ENCODE data around the gene ATP6V1C2.

ATP6V1C2 gene

DNA sequence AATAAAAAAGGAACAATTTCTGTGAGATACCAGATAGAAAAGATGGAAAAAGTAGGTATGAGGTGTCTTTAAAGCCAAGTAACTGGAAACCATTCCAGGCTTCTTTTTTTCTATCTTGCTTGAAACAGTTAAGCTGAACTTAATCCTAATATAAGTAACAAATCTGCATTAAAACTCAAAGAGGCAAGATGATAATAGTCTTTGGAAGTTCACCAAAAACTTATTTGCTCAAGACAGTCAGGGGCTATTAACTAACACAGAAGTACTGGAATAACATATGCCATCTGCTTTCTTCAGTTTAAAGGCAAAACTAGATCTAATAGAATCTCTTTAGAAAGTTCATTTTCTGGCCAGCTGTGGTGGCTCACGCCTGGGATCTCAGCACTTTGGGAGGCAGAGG, 72.4 kb downstream of the ATP6V1C2 start:
- Histone ChIP-seq H2AFZ (ENCODE audit: low read length) (no peak overlapping the region), H4K20me1 (ENCODE audit: insufficient read depth, low read length, poor library complexity, severe bottlenecking) (peaks cover 47% of the 10 kb centered on the region), H3K9me2 (replicated peaks; ENCODE audit: low read depth, low read length) (no peaks in the 10 kb centered on the region), H3K9me3 (ENCODE audit: insufficient read depth, low read depth, low read length) (no peaks in the 10 kb centered on the region), H3K4me1 (ENCODE audit: insufficient read depth, low read length, poor library complexity, severe bottlenecking) (no peaks in the 10 kb centered on the region), H3K4me3 (ENCODE audit: low read length, poor library complexity, severe bottlenecking) (no peak overlapping the region), H3K36me3 (ENCODE audit: insufficient read depth, low read length) (peaks cover 92% of the 10 kb centered on the region), H3K27me3 (ENCODE audit: insufficient read depth, low read length, poor library complexity, severe bottlenecking) (no peaks in the 10 kb centered on the region), H3K79me2 (ENCODE audit: insufficient read depth, low read length) (peaks cover 31% of the 10 kb centered on the region), H3K4me2 (ENCODE audit: low read depth, low read length, poor library complexity, severe bottlenecking) (no peak overlapping the region), H3K9ac (ENCODE audit: low read depth, low read length, poor library complexity, severe bottlenecking) (no peak overlapping the region), H3F3A (ENCODE audit: low read depth) (no peaks in the 10 kb centered on the region)
- TF ChIP-seq, protein P1, sequence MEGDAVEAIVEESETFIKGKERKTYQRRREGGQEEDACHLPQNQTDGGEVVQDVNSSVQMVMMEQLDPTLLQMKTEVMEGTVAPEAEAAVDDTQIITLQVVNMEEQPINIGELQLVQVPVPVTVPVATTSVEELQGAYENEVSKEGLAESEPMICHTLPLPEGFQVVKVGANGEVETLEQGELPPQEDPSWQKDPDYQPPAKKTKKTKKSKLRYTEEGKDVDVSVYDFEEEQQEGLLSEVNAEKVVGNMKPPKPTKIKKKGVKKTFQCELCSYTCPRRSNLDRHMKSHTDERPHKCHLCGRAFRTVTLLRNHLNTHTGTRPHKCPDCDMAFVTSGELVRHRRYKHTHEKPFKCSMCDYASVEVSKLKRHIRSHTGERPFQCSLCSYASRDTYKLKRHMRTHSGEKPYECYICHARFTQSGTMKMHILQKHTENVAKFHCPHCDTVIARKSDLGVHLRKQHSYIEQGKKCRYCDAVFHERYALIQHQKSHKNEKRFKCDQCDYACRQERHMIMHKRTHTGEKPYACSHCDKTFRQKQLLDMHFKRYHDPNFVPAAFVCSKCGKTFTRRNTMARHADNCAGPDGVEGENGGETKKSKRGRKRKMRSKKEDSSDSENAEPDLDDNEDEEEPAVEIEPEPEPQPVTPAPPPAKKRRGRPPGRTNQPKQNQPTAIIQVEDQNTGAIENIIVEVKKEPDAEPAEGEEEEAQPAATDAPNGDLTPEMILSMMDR (conservative IDR thresholded peaks at IDR 0.05; ENCODE audit: low read length): no peak
- no peak for TF ChIP-seq EZH2phosphoT487 (IDR thresholded peaks at IDR 0.05; ENCODE audit: borderline replicate concordance)

DNA sequence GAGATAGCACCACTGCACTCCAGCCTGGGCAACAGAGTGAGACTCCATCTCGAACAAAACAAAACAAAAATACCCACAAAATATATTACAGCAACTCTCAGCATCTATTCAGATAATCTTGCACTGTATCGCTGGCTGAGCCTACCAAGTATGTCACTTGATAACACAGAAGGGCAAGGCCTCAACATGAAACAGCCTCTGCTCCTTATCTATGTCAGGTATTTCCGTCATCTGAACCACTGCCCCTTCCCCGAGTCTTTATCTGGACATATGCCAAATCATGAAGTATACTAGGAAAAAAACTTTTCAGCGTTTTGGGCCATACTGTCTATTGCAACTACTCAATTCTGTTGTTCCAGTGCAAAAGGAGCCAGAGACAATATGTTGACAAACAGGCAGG, 73.4 kb downstream of the ATP6V1C2 start:
- Histone ChIP-seq H3K4me3 (ENCODE audit: low read length, poor library complexity, severe bottlenecking) (no peak overlapping the region), H3K9me2 (replicated peaks; ENCODE audit: low read depth, low read length) (no peaks in the 10 kb centered on the region), H3K4me1 (ENCODE audit: insufficient read depth, low read length, poor library complexity, severe bottlenecking) (no peaks in the 10 kb centered on the region), H3K9ac (ENCODE audit: low read depth, low read length, poor library complexity, severe bottlenecking) (no peak overlapping the region), H3K4me2 (ENCODE audit: low read depth, low read length, poor library complexity, severe bottlenecking) (no peak overlapping the region), H3K27me3 (ENCODE audit: insufficient read depth, low read length, poor library complexity, severe bottlenecking) (no peaks in the 10 kb centered on the region), H4K20me1 (ENCODE audit: insufficient read depth, low read length, poor library complexity, severe bottlenecking) (peaks cover 58% of the 10 kb centered on the region), H3F3A (ENCODE audit: low read depth) (no peaks in the 10 kb centered on the region), H3K79me2 (ENCODE audit: insufficient read depth, low read length) (peaks cover 41% of the 10 kb centered on the region), H3K9me3 (ENCODE audit: insufficient read depth, low read depth, low read length) (no peaks in the 10 kb centered on the region), H3K36me3 (ENCODE audit: insufficient read depth, low read length) (peaks cover 92% of the 10 kb centered on the region), H2AFZ (ENCODE audit: low read length) (no peak overlapping the region)
- TF ChIP-seq EZH2phosphoT487 (IDR thresholded peaks at IDR 0.05; ENCODE audit: borderline replicate concordance): no peak
- TF ChIP-seq, protein P1 (conservative IDR thresholded peaks at IDR 0.05; ENCODE audit: low read length): no peak

DNA sequence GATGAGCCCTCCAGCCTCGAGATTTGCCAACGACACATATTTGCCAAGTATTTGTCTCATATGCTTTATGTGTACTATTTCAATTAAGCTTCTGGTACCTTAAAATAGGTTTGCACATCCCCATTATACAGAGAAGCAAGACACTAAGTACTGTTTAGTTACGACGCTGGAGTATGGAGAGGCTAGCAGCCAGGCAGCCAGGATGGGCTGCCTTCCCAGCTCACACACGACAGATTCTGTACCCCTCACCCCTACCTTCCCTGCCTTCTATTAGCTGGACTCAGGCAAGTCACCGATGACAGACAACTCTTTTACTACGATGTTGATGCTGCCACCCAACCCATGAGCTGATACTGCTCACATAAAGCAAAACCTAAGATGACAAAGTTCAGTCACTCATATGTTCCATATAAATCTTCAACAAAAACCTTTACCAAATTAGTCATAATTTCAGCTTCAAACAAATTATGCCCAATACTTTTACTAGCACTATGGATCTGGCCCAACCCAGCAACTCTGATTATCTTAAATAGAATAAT, 74.1 kb downstream of the ATP6V1C2 start:
- H3K9ac ChIP-seq (ENCODE audit: low read depth, low read length, poor library complexity, severe bottlenecking): no peak overlapping the region
- no peaks in the 10 kb centered on the region for H3K4me1 ChIP-seq (ENCODE audit: insufficient read depth, low read length, poor library complexity, severe bottlenecking)
- no peaks in the 10 kb centered on the region for H3F3A ChIP-seq (ENCODE audit: low read depth)
- no peaks in the 10 kb centered on the region for H3K9me2 ChIP-seq (replicated peaks; ENCODE audit: low read depth, low read length)
- peaks cover 91% of the 10 kb centered on the region for H3K36me3 ChIP-seq (ENCODE audit: insufficient read depth, low read length)
- no peak overlapping the region for H3K4me3 ChIP-seq (ENCODE audit: low read length, poor library complexity, severe bottlenecking)
- no peak for TF ChIP-seq EZH2phosphoT487 (IDR thresholded peaks at IDR 0.05; ENCODE audit: borderline replicate concordance)
- H3K9me3 ChIP-seq (ENCODE audit: insufficient read depth, low read depth, low read length): no peaks in the 10 kb centered on the region
- H4K20me1 ChIP-seq (ENCODE audit: insufficient read depth, low read length, poor library complexity, severe bottlenecking): peaks cover 65% of the 10 kb centered on the region
- peaks cover 48% of the 10 kb centered on the region for H3K79me2 ChIP-seq (ENCODE audit: insufficient read depth, low read length)
- H3K27me3 ChIP-seq (ENCODE audit: insufficient read depth, low read length, poor library complexity, severe bottlenecking): no peaks in the 10 kb centered on the region
- H3K4me2 ChIP-seq (ENCODE audit: low read depth, low read length, poor library complexity, severe bottlenecking): no peak overlapping the region
- no peak overlapping the region for H2AFZ ChIP-seq (ENCODE audit: low read length)

DNA sequence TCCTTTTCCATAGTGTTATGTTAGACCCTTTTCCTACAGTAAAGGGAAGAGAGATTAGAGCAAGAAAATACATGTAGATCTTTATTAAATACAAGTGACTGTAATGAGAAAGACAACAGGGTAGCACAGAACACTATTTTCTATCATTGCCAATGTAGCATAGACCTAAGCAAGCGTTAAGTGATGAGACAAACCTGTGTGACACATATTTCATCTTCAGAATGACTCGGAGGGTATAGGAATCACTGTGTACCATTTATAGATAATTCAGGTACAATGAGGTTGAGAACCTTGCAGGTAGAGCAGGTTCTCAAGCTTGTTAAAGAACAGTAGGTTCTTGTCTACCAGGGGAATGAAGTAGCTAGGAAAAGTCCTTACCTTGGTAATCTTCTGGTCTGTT, 75.3 kb downstream of the ATP6V1C2 start:
- Histone ChIP-seq H3K9ac (ENCODE audit: low read depth, low read length, poor library complexity, severe bottlenecking) (no peak overlapping the region), H3K4me2 (ENCODE audit: low read depth, low read length, poor library complexity, severe bottlenecking) (no peak overlapping the region), H3K27me3 (ENCODE audit: insufficient read depth, low read length, poor library complexity, severe bottlenecking) (no peaks in the 10 kb centered on the region), H3K9me2 (replicated peaks; ENCODE audit: low read depth, low read length) (no peaks in the 10 kb centered on the region), H2AFZ (ENCODE audit: low read length) (no peak overlapping the region), H3K4me3 (ENCODE audit: low read length, poor library complexity, severe bottlenecking) (no peak overlapping the region), H3F3A (ENCODE audit: low read depth) (no peaks in the 10 kb centered on the region), H3K4me1 (ENCODE audit: insufficient read depth, low read length, poor library complexity, severe bottlenecking) (peaks cover under 1% of the 10 kb centered on the region), H3K36me3 (ENCODE audit: insufficient read depth, low read length) (peaks cover 91% of the 10 kb centered on the region), H3K79me2 (ENCODE audit: insufficient read depth, low read length) (peaks cover 60% of the 10 kb centered on the region), H4K20me1 (ENCODE audit: insufficient read depth, low read length, poor library complexity, severe bottlenecking) (peaks cover 74% of the 10 kb centered on the region), H3K9me3 (ENCODE audit: insufficient read depth, low read depth, low read length) (no peaks in the 10 kb centered on the region)
- TF ChIP-seq, protein P1 (conservative IDR thresholded peaks at IDR 0.05; ENCODE audit: low read length): no peak
- no peak for TF ChIP-seq EZH2phosphoT487 (IDR thresholded peaks at IDR 0.05; ENCODE audit: borderline replicate concordance)
